Inferior parietal cortex (tissue), 1 donor: Measurements from ENCODE around the gene CLEC16A.

ENCODE experiments used
- DNase-seq: peaks from one replicate; pipeline ENCODE4 v3.0.0-alpha.2; 2016; ENCODE audit errors: extremely low spot score

Gene CLEC16A

GRCh38 chr16:11158018-11158417 is 213.7 kb downstream of the CLEC16A start:
- DNase-seq: no peak

GRCh38 chr16:11159282-11159681 is 214.9 kb downstream of the CLEC16A start:
- DNase-seq: no peak

- no peak for DNase-seq
These were observed 216.3 kb downstream of the CLEC16A start for GRCh38 chr16:11160676-11161115.

- DNase-seq: no peak
These were observed 217.1 kb downstream of the CLEC16A start for GRCh38 chr16:11161439-11161838.

- no peak for DNase-seq
These were observed 217.6 kb downstream of the CLEC16A start for GRCh38 chr16:11161974-11162373.

- peak; percentile 13 for DNase-seq
These were observed 218.4 kb downstream of the CLEC16A start for GRCh38 chr16:11162586-11163268.

GRCh38 chr16:11163761-11164261 is 219.4 kb downstream of the CLEC16A start:
- DNase-seq: no peak

- no peak for DNase-seq
These were observed 220.3 kb downstream of the CLEC16A start for GRCh38 chr16:11164482-11165270.

GRCh38 chr16:11165349-11165748 is 221.0 kb downstream of the CLEC16A start:
- no peak for DNase-seq

GRCh38 chr16:11165894-11166665 is 221.7 kb downstream of the CLEC16A start:
- DNase-seq: no peak

GRCh38 chr16:11167581-11167980 is 223.2 kb downstream of the CLEC16A start:
- no peak for DNase-seq

- DNase-seq: no peak
These were observed 224.2 kb downstream of the CLEC16A start for GRCh38 chr16:11168386-11169051.

GRCh38 chr16:11169641-11170040 is 225.3 kb downstream of the CLEC16A start:
- no peak for DNase-seq

GRCh38 chr16:11170201-11170600 is 225.8 kb downstream of the CLEC16A start:
- no peak for DNase-seq

- DNase-seq: no peak
These were observed 226.5 kb downstream of the CLEC16A start for GRCh38 chr16:11170696-11171447.

- DNase-seq: peak; percentile 13
These were observed 227.0 kb downstream of the CLEC16A start for GRCh38 chr16:11171448-11171709.

GRCh38 chr16:11171757-11172299 is 227.5 kb downstream of the CLEC16A start:
- no peak for DNase-seq

- DNase-seq: no peak
These were observed 229.1 kb downstream of the CLEC16A start for GRCh38 chr16:11173426-11173825.

GRCh38 chr16:11174141-11174540 is 229.8 kb downstream of the CLEC16A start:
- DNase-seq: no peak

- DNase-seq: no peak
These were observed 230.9 kb downstream of the CLEC16A start for GRCh38 chr16:11175106-11175786.
